Prostate gland (tissue), 2 donors: ENCODE results near the gene PRSS35.
"Not testable (repeated sequence)": the region's sequence is repeated elsewhere in the genome, so short reads cannot be mapped to it uniquely, and the experiment has no call there.

Experiments used
- POLR2AphosphoS5 ChIP-seq: sonication (generic); formaldehyde crosslinking; IDR thresholded peaks from one replicate; pipeline ENCODE4 v1.6.1; 2017; ENCODE audit warnings: antibody characterized with exemption
- TF ChIP-seq, protein P1 (sequence below), 4 experiments: fragments of 200-600 bp in 2 of 4; fragments of 450-650 bp in 2 of 4; sonication (generic) in 2 of 4; IDR thresholded peaks; 1 replicate in 3 of 4; 2 replicates in 1 of 4; pipeline ENCODE4 v1.5.1; 2016 to 2019; ENCODE audit warnings: antibody characterized with exemption in 4 of 4, mild to moderate bottlenecking in 2 of 4, moderate library complexity in 2 of 4

DNA sequence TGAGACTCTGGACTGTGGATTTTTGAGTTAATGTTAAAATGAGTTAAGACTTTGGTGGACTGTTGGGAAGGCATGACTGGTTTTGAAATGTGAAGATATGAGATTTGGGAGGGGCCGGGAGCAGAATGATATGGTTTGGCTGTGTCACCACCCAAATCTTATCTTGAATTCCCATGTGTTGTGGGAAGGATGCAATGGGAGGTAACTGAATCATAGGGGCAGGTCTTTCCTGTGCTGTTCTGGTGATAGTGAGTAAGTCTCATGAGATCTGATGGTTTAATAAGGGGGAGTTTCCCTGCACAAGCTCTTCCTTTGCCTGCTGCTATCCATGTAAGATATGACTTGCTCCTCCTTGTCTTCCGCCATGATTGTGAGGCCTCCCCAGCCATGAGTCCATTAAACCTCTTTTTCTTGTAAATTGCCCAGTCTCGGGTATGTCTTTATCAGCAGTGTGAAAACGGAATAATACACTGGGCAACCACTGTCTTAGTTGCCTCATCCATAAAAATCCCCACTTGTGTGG lies 59.4 kb downstream of the PRSS35 start:
- TF ChIP-seq, protein P1, sequence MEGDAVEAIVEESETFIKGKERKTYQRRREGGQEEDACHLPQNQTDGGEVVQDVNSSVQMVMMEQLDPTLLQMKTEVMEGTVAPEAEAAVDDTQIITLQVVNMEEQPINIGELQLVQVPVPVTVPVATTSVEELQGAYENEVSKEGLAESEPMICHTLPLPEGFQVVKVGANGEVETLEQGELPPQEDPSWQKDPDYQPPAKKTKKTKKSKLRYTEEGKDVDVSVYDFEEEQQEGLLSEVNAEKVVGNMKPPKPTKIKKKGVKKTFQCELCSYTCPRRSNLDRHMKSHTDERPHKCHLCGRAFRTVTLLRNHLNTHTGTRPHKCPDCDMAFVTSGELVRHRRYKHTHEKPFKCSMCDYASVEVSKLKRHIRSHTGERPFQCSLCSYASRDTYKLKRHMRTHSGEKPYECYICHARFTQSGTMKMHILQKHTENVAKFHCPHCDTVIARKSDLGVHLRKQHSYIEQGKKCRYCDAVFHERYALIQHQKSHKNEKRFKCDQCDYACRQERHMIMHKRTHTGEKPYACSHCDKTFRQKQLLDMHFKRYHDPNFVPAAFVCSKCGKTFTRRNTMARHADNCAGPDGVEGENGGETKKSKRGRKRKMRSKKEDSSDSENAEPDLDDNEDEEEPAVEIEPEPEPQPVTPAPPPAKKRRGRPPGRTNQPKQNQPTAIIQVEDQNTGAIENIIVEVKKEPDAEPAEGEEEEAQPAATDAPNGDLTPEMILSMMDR (IDR thresholded peaks at IDR 0.05): not testable (repeated sequence)
- not testable (repeated sequence) for TF ChIP-seq POLR2AphosphoS5
